GM19351 (cell line): ENCODE measurements around the gene RNF212B.
"Not testable (repeated sequence)": the region's sequence is repeated elsewhere in the genome, so short reads cannot be mapped to it uniquely, and the experiment has no call there.

Experiments used
- ATAC-seq: cut with Tn5 transposase; IDR thresholded peaks from one replicate; pipeline ENCODE4 v1.9.1; 2021; ENCODE audit warnings: mild to moderate bottlenecking, moderate library complexity; ENCODE audit not compliant: unreplicated experiment

RNF212B gene

DNA sequence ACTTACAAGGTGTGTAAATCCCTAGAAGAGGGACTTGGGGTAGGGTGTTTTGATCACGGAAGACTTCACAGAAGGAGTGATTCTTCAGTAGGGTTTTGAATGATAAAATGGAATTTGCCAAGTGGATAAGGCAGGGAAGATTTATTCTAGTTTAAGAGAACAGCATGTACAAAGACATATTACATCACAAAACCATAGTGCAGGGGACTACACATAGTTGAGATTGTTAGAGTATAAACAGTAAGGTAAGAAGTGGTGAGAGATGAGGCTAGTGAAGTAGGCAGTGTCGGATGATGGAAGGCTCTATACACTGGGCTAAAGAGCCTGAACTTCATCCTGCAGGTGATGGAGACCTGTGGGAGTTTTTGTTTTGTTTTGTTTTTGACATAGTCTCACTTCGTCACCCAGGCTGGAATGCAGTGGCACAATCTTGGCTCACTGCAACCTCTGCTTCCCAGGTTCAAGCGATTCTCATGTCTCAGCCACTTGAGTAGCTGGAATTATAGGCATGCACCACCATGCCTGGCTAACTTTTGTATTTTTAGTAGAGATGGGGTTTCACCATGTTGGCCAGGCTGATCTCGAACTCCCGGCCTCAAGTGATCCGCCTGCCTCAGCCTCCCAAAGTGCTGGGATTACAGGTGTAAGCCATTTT lies 3.5 kb downstream of the RNF212B start:
- not testable (repeated sequence) for ATAC-seq

DNA sequence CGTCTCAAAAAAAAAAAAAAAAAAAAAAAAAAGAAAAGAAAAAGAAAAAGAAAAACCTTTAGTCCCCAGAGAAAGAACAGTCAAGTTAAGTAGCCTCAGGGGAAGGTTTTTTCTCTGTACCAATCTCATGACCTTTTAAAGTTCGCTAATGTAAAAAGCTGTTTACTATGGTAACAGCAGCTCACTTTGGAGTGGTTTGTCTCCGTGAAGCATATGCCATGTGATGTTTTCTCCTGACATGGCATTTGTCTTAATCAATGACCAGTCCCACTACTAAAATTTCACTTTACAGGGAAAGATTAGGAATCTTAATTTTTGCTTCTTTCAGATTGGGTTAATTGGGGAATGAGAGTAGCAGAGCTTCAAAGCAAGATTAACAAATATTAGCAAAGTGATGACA lies 4.3 kb downstream of the RNF212B start:
- ATAC-seq: no peak

DNA sequence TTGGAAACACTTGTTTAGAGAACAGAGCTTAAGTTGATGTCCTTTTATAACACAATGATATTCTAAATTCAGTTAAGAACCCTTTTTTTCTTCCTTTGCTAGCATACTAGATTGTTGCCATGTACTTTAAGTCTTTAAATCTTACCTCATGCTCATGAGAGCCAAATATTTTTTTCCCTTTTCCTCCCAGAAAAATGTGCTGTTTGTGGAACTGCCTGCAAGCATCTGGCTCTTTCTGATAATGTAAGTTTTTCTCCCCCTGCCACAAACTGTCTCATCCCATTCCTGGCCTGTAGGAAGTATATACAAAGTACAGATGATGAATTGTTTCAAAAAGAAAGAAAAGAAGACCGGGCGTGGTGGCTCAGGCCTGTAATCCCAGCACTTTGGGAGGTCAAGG lies 5.3 kb downstream of the RNF212B start:
- no peak for ATAC-seq

DNA sequence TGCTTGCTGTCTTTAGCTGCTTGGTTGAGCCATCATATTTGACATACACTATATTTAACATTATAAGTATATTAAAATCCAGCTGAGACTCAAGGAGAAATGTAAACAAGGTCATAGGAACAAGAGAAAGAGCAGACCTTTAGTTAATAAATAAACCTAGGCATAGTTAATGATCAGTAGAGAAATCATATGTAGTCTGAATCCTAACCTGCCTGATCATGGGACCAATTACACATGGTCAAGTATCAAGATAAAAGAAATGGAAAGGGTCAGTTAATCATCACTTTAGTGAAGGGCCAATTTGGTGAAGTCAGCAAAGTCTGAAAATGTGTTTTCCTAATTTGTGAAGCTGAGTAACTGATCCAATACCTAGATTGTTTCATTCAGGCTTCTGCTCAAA lies 7.5 kb downstream of the RNF212B start:
- ATAC-seq: no peak

DNA sequence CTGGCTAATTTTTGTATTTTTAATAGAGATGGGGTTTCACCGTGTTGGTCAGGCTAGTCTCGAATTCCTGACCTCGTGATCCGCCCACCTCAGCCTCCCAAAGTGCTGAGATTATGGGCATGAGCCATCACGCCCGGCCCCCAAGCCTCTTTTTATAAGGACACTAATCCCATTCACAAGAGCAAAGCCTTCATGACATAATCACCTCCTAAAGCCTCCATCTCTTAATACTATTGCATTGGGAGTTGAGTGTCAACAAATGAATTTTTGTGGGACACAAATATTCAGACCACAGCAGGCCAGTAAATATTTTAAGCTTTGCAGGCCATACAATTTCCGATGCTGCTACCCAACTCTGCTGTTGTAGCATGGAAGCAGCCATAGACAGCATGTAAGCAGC lies 10.9 kb downstream of the RNF212B start:
- ATAC-seq: no peak

DNA sequence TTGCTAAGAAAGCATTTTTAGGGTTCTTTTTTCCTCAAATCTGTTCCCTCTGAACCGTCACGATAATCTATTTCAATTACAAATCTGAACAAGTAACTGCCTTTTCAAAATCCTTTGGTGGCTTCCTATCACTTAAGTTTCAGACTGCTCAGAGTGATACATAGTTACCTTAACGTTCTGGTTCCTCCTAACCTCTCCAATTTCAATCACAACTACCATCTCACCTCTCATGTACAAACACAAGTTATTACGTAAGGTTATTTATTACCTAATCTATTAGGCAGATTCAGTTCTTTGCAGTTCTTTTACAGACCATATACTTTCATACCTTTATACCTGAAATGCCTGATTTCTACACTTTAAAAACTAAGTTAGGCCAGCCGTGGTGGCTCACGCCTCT lies 12.1 kb downstream of the RNF212B start:
- ATAC-seq: no peak

DNA sequence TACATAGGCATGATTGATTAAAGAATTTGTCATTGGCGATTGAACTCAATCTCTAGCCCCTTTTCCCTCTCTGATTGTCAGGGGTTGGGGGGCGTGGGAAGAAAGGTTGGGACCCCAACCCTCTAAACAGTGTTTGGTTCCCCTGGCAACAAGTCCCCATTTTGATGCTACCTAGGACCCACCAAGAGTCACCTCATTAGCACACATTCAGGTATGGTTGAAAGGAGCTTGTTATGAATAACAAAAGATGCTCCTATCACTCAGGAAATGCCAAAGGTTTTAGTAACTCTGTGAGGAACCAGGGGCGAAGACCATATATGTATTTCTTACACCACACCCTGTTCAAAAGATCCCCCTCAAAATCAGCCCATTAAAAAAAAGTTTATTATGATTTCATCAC lies 14.3 kb downstream of the RNF212B start:
- no peak for ATAC-seq

DNA sequence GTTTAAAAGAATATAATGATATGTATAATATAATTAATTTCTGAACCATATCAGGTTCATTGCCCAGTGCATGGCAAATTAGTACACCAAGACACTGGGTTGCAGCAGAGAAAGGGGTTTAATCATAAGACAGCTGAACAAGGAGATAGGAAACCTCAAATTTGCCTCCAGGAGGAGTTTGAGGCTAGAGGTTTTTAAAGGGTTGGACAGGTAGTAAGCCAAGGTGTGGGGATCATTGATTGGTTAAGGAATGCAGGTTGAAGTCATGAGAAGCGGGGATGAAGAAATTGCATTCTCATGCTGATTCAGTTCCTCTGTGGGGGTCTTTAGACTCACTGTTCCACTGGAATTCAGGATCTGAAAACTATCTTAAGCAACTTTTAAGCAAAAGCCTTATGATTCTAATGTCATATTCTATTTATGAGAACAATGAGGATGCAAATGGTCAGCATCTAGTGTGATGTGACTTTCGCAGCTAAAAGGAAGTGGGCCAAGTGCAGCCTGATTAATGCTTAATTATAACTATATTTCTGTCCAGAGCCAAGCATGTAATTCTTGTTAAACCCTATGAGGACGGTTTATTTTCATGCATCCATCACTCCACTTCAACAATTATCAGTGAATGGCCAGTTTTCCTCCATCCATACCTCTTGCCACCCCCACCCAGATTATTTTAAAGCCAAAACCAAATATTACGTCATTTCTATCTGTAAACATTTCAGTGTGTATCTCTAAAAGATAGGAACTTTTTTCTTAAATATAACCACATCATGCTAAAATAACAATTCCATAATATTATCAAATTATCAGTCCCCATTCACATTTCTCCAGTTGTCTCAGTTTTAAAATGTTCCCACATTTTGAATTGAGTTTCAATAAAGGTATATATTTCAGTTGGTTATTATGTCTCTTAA lies 14.9 kb downstream of the RNF212B start:
- no peak for ATAC-seq

DNA sequence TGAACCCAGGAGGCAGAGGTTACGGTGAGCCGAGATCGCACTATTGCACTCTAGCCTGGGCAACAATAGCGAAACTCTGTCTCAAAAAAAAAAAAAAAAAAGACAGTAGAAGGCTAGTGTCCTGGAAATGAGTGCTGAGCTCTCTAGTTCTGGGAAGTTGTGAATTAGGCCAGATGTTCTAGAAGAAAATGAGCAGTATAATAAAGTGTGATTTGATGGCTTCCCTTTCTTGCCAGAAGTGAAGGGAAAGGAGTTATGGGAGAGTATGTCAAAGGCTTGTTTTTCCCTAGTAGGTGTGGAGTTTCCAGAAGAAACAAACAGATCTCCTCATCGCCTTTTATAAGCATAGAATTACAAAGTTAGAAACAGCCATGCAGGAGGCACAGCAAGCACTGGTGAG lies 20.5 kb downstream of the RNF212B start:
- ATAC-seq: no peak

DNA sequence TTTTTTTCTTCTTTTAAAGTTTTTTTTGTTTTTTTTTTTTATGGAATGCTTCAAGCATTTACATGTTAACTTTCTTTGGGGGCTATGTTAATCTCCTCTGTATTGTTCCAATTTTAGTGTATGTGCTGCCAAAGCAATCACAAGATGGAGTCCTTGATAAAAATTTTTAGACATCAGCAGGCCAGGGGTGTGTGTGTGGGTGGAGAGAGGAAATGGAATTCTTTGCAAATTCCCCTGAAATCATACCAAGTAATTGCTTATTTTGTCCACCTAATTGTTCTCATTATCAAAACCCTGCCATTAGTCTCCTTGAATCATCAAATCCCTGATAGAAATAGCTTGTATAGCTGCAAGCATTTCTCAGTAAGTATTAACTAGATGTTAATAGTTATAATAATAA lies 21.7 kb downstream of the RNF212B start:
- ATAC-seq: no peak

DNA sequence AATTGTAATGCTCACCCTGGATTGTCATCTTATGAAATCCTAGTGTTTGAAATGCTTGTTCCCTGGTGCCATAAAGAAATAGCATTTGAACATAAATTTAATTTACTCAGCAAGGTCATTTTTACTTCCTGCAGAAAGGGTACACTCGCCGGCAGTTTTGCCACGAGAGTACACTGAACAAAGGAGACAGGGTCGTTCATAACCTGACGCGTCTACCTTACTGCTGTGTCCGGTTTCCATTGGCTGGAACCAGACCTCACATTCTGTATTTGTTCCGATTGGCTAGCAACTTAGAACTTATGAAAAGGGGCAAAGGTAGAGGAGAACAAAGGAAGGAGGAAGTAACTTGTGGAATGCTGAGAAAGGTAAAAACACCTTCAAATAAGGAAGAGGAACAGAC lies 23.1 kb downstream of the RNF212B start:
- ATAC-seq: not testable (repeated sequence)

DNA sequence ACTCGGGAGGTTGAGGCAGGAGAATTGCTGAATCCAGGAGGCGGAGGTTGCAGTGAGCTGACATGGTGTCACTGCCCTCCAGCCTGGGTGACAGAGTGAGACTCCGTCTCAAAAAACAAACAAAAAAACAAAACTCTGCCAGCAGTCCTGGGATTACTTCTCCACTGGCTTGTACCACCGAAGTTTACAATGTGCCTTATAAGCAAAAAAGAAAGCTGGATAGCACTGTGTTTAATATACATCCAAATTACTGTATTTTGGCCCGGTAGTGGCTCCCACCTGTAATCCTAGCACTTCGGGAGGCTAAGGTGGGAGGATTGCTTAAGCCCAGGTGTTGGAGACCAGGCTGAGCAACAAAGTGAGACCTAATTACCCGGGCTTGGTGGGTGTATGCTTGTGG lies 31.5 kb downstream of the RNF212B start:
- no peak for ATAC-seq

DNA sequence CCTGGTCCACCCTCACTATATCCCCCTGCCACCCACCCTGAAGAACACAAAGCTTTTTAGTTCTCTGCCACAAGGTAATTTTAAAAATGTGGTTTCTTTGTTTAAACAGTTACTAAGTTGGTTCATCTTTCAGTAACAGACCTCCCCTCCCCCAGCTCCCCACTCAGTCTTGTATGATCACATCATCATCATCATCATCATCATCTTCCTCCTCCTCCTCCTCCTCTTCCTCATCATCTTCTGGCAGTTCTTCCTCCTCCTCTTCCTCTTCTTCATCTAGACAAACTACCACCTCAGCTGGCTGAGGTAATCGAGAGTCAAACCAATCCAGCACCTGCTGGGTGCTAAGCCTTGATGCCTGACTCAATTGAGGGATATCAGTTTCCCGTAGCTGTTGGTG lies 37.7 kb downstream of the RNF212B start:
- no peak for ATAC-seq

DNA sequence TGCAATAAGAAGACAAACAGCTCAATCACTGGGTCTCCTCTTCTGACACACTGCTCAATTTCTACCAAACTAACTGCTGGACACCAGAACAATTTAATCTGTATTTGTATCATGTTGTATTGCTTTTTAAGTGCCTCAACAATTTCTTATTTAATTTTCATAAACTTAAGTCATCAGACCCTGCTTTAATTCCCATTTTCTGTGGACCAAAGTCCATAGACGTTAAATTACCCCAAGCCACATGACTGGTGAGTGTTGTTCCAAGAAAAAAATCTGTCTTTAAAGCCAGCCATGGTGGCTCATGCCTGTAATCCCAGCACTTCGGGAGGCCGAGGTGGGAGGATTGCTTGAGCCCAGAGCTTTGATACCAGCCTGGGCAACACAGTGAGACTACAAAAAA lies 39.5 kb downstream of the RNF212B start:
- no peak for ATAC-seq

DNA sequence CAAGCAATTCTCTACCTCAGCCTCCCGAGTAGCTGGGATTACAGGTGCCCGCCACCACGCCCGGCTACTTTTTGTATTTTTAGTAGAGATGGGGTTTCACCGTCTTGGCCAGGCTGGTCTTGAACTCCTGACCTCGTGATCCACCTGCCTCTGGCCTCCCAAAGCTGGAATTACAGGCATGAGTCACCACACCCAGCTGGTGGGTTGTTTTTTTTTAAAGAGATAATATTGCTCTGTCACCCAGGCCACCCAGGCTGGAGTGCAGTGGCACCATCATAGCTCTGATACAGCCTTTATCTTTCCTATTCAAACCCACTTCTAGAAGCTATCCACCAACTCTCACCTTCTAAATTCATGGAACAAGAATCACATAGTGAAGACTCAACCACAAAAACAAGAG lies 40.2 kb downstream of the RNF212B start:
- not testable (repeated sequence) for ATAC-seq

DNA sequence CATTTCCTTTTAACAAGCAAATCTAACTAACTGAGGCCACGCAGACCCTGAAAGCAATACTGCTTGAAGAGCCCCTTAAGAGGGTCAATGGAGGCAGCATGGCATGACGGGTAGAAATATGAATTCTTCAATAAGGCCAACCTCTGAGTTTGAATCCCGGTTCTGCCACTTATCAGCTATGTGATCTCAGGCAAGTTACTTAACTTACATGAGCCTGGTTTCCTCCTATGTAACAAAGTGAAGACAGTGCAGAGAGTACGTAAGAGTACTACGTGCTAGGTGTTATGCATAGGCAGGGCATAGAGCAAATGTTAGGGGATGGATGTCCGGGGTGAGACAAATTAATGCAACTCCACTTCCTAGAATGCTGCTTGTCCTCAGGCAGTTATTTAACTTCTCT lies 43.5 kb downstream of the RNF212B start:
- ATAC-seq: no peak

DNA sequence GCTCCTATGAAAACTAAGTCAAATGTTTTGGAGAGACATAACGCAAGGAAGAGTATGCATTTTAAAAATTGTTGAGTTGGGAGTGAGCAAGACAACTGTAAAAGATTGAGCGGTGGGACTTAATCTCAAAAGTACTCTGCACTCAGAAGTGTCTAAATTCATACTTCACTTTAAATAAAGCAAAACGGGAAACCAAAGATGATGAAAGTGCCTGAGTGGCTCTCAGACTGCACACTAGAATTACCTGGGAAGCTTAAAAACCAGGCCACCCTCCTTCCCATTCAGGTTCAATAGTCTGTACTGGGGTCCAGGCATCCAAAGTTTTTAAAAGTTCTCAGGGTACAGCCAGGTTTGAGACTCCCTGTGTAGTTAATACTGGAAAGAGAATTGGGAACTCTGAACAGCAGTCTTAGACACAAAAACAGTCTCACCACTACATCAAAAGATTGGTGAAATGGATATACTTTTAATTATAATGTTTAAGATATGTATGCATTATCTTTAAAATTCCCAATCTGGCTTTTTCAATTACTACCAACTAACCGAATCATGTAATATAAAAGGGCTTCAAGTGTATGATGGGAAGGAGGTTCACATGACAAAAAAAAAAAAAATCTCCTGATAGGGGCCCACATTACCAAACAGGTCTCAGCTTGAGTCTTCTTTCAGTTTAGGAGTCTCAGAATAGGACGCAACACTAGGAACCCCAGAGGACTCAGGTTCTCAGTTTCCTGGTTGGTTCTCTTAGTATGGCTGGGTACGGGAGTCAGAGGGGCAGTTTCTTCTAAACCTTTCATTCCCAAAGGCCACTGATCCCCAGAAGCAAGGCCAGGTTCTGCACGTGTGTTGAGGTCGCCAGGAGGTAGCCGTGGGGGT lies 47.2 kb downstream of the RNF212B start:
- no peak for ATAC-seq

DNA sequence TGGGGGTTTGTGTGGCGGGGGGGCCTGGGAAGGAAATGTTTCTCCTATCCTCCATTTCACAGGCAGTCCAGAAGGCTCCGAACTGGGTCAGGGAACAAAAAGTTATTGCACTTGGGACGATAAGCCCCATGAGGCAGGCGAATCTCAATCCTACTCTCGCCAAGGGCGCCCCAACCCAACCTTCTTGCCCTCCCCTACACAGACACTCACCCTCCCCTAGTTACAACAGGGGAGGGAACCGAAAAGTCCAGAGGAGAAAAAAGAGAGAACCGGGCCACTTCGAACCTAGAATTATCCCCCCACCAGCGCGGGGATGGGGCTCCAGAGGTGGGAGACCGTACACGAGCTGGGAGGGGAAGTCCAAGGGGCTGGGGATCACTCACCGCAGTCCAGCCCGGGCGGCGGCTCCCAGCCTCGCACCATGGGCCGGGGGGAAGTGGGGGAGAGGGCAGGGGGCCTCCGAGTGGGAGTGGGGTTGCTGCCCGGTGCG lies 47.8 kb downstream of the RNF212B start:
- peak; percentile 21 for ATAC-seq

DNA sequence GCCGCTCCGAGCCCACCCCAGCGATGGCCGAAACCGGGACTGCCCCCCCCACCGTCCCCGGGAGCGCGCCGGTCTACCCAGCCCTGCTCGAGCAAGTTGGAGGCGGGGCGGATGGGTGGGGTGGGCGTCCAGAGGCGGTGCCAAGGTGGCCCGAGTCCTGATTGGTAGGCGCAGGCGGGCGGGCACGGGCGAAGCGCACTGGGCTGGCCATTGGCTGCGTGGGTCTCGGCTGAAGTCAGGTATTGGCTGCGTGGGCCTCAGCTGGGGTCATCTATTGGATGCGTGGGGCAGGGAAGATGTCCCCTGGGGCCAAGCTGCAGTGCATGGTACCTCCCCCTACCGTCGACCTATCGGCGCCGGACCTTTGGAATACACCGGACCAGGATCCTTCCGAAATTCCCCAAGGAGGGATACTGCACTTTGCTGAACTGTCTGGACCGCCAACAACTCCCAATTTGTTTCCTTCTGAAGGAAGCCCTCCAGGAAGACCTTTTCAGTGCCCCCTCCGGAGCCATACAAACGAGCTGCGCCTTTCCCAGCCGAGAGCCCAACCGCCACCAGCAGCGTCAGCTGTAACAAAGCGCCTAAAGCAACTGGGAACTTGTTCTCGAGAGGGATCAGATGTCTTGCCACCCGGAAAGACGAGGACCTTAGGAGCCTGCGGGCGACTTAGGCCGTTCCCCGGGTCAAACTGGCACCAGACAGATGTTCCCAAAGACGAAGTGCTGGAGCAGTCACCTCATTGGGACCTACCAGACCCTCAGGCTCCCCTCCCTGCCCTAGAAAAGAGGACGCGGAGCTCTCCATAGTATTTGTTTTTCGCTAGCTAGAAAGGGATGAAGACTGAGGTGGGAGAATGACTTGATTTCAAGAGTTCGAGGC lies 48.5 kb downstream of the RNF212B start, which contains the start of gene HOMEZ:
Gene HOMEZ, minus strand, starts transcription at position 113 of the 882 bp plus-strand sequence. CDS start 180 bp downstream, outside the sequence.
- ATAC-seq: peak; percentile 96

DNA sequence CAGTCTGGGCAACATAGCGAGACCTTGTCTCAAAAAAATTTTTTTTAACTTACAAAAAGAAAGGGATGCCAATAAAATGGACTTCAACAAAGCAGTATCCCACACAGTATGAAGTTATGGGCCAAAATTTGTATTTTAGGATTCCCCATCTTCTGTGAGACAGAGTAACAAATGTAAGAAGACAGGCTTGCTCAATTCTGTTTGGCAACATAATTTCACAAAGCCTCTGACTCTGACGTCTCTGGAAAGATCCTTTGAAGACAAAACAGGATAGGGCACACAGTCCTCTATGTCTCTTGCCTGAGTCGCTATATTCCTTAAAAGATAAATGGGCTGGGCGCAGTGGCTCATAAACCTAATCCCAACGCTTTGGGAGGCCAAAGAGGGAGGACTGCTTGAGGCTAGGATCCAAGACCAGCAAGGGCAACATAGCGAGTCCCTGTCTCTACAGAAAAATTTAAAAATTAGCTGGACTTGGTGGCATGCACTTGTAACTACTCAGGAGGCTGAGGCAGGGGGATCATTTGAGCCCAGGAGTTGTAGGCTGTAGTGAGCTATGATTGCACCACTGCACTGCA lies 49.3 kb downstream of the RNF212B start:
- no peak for ATAC-seq
